Ovary (tissue), 9 donors: ENCODE measurements around the gene KCMF1. TPM values are rescaled to one million over a fixed set of nuclear protein-coding genes. Genes with fewer than 3 reads are reported as not detected.

Experiments
- DNase-seq, 5 donors: peaks; one replicate each; pipeline ENCODE4 v3.0.0-alpha.2; 2019 to 2020
- H3K27ac ChIP-seq, 2 donors: fragments of 200-600 bp; one replicate each; pipeline versions ENCODE4 v1.5.1 to v1.8.0; 2019 to 2022
- H3K27me3 ChIP-seq: fragments of 200-600 bp; one replicate; pipeline ENCODE4 v1.8.0; 2022
- H3K36me3 ChIP-seq: fragments of 200-600 bp; sonication (generic); one replicate; pipeline ENCODE4 v1.5.1; 2019
- H3K4me1 ChIP-seq: one replicate; pipeline ENCODE4 v1.8.1; 2013; ENCODE audit warnings: mild to moderate bottlenecking, moderate library complexity; ENCODE audit not compliant: insufficient read depth
- H3K4me3 ChIP-seq: fragments of 200-600 bp; sonication (generic); one replicate; pipeline ENCODE4 v1.5.1; 2017
- H3K9me3 ChIP-seq, 2 donors: fragments of 200-600 bp in 1 of 2; sonication (generic) in 1 of 2; one replicate each; pipeline versions ENCODE4 v1.5.1 to v1.8.1; 2013 to 2019; ENCODE audit warnings: mild to moderate bottlenecking in 1 of 2, moderate library complexity in 1 of 2
- EP300 ChIP-seq: sonication (generic); formaldehyde crosslinking; IDR thresholded peaks from one replicate; pipeline ENCODE4 v1.6.1; 2017; ENCODE audit warnings: antibody characterized with exemption
- POLR2A ChIP-seq: fragments of 450-650 bp; IDR thresholded peaks from one replicate; pipeline ENCODE4 v1.6.1; 2017; ENCODE audit warnings: antibody characterized with exemption, mild to moderate bottlenecking, moderate library complexity
- WGBS, 3 donors: extraction: QIAGEN DNeasy Blood & Tissue Kit in 1 of 3; methylation state at CpG; one replicate each; pipeline versions ENCODE4 v1.1.5 to v1.1.7; 2013 to 2017; 5-methylcytosine and 5-hydroxymethylcytosine counted together
- intact Hi-C, 4 donors: fragments of 100-400 bp; cut with DNase I; formaldehyde crosslinking; loops; one replicate each; pipeline versions ENCODE4 v1.11.0 to v1.15.1; 2022 to 2023
- polyA plus RNA-seq, 2 donors: library from polyadenylated mRNA; stranded (reverse); fragments of 200-250 nt in 1 of 2; fragments of 350-450 nt in 1 of 2; fragmentation: Illumina TruSeq in 1 of 2; extraction: RNeasy Lipid Tissue Mini Kit (QIAGEN cat#74804) in 1 of 2; gene quantifications; one replicate each; pipeline ENCODE4 v1.2.3, GENCODE V29; 2013 to 2014
- total RNA-seq, 7 donors: library from RNA; depleted of rRNA in 2 of 7; stranded (reverse); fragments of >200 nt in 2 of 7; fragmentation: NEBNext Ultra II Directional in 3 of 7; extraction: Animal tissue kit (Norgen Biotek cat#: 25700) in 3 of 7; gene quantifications; one replicate each; pipeline versions ENCODE4 v1.1.0 to v1.2.4, GENCODE V29; 2016 to 2023
- TF ChIP-seq, protein P1 (sequence below), 3 donors: fragments of 450-650 bp in 2 of 3; fragments of 200-600 bp in 1 of 3; IDR thresholded peaks; one replicate each; pipeline versions ENCODE4 v1.5.1 to v1.8.0; 2016 to 2022; ENCODE audit warnings: antibody characterized with exemption in 3 of 3, mild to moderate bottlenecking in 1 of 3
- donor health status: DM: no; HTN: no; CAD: no; lungs with moderate emphysema.
- donor health status: DM: no; HTN: no; CAD: no.
- donor health status: Bipolar disorder and iron deficiency.
- donor health status: DM: yes; HTN: yes; CAD: no.
- donor health status: DM: no; HTN: no; CAD: no.
- donor health status: DM: yes; HTN: yes; CAD: no.

Gene KCMF1
- total and polyA plus RNA-seq, 9 donors: 21.9 to 58.7 (median 53.3) TPM

DNA sequence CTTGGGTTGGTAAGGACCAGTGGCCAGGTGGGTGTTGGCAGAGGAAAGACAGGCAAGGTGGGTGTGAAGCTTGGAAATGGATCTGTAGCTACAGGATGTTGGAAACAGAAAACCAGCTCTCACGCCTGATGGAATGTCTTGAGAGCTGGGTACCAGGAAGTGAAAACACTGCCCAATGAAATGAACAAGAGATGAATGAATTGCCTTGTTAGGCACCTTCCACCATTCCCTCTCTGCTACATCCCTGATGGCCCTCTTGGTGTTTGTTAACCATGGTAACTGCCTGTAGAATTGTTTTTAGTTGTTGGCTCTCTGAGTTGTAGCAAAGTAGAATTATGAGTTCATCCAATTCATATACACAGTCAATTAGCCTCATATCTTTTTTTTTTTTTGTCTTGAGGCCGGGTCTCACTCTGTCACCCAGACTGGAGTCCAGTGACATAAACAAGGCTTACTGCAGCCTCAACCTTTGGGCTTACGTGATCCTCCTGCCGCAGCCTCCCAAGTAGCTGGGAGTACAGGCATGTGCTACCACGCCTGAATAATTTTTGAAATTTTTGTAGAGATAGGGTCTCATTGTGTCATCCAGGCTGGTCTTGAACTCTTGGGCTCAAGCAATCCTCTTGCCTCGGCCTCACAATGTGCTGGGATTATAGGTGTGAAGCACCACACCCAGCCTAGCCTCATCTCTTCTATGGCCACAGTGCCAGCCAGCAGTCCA lies 9.5 kb downstream of the KCMF1 start:
- 93 to 94% (median 94%) methylated on average over 6 of the region's 6 CpGs for WGBS, 3 donors
- H3K4me1 ChIP-seq: peaks cover 5% of the 10 kb centered on the region
- H3K36me3 ChIP-seq: no peaks in the 10 kb centered on the region
- H3K27me3 ChIP-seq: no peaks in the 10 kb centered on the region
- H3K4me3 ChIP-seq: no peak overlapping the region
- no peak overlapping the region for H3K27ac ChIP-seq
- H3K9me3 ChIP-seq: no peaks in the 10 kb centered on the region
- no peak for DNase-seq
- intact Hi-C loops: no loop called here
- TF ChIP-seq, protein P1, sequence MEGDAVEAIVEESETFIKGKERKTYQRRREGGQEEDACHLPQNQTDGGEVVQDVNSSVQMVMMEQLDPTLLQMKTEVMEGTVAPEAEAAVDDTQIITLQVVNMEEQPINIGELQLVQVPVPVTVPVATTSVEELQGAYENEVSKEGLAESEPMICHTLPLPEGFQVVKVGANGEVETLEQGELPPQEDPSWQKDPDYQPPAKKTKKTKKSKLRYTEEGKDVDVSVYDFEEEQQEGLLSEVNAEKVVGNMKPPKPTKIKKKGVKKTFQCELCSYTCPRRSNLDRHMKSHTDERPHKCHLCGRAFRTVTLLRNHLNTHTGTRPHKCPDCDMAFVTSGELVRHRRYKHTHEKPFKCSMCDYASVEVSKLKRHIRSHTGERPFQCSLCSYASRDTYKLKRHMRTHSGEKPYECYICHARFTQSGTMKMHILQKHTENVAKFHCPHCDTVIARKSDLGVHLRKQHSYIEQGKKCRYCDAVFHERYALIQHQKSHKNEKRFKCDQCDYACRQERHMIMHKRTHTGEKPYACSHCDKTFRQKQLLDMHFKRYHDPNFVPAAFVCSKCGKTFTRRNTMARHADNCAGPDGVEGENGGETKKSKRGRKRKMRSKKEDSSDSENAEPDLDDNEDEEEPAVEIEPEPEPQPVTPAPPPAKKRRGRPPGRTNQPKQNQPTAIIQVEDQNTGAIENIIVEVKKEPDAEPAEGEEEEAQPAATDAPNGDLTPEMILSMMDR (IDR thresholded peaks at IDR 0.05): no peak
- TF ChIP-seq EP300 (no peak), POLR2A (no peak)

DNA sequence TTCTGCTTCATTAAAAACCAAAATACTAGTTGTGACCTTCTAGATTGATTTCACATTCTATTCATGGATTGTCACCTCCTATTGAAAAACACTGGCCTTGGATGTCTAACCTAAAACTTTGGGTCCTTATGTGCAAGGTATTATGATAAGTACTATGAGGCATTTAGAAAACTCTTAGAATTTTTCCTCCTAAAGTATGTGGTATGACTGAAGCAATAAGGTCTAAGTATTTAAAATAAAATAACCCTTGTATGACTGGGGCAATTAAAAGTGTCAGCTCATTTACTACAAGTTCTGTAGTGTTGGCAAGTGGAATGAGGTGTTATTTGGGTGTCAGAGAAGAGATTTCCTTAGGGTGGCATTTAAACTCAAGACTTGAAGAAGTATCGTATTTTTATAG lies 15.1 kb downstream of the KCMF1 start:
- no peak for DNase-seq
- Histone ChIP-seq H3K9me3 (no peaks in the 10 kb centered on the region), H3K4me1 (peaks cover 18% of the 10 kb centered on the region), H3K4me3 (no peak overlapping the region), H3K36me3 (no peaks in the 10 kb centered on the region), H3K27me3 (no peaks in the 10 kb centered on the region), H3K27ac (no peak overlapping the region)
- TF ChIP-seq, protein P1 (IDR thresholded peaks at IDR 0.05): no peak
- no peak for TF ChIP-seq POLR2A
- TF ChIP-seq EP300: no peak
- WGBS, 3 donors: 91 to 100% (median 94%) methylated on average over 1 of the region's 1 CpG
- intact Hi-C loops: no loop called here

DNA sequence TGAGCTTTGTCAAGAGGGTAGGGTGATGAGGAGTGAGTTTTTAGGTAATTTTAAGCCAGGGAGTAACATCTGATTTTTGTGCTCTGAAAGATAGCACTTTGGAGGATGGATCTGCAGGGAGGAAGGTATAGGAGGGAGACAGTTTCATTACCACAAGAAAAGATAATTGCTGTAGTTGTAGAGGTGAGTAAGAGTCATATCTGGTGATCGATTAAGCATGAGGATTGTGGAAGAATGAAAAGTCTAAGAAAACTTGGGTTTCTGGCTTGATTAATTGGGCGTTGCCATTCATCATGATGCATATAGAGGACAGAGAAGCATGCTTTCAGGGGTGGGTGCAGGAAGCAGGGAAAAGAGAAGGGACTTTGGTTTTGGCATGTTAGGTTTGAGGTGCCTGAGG lies 18.5 kb downstream of the KCMF1 start:
- no peak overlapping the region for H3K4me3 ChIP-seq
- intact Hi-C loops: no loop called here
- no peak for DNase-seq
- WGBS, 3 donors: 90 to 92% (median 91%) methylated on average over 2 of the region's 2 CpGs
- TF ChIP-seq, protein P1 (IDR thresholded peaks at IDR 0.05): no peak
- TF ChIP-seq POLR2A: no peak
- TF ChIP-seq EP300: no peak
- H3K36me3 ChIP-seq: no peaks in the 10 kb centered on the region
- no peaks in the 10 kb centered on the region for H3K27me3 ChIP-seq
- H3K9me3 ChIP-seq: no peaks in the 10 kb centered on the region
- peaks cover 19% of the 10 kb centered on the region for H3K4me1 ChIP-seq
- no peak overlapping the region for H3K27ac ChIP-seq

DNA sequence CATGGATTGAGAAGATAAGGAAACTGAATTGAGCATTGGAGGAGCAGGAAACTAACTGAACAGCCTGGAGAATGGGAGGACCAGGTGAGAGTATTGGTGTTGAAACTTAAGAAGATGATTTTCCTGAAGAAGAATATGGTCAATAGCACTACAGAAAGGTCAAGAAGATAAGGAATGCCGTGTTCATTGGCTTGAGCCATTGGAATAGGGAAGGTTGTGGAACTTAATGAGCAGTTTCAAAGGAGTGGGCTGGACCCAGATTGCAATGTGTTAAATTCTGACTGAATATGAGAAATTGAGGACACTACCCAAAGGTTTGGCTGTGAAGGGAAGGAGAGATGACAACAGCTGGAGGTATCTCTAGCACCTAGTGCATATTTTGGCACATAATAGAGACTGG lies 19.0 kb downstream of the KCMF1 start:
- no peak for DNase-seq
- Histone ChIP-seq H3K4me1 (peaks cover 18% of the 10 kb centered on the region), H3K36me3 (no peaks in the 10 kb centered on the region), H3K27ac (no peak overlapping the region), H3K9me3 (no peaks in the 10 kb centered on the region), H3K4me3 (no peak overlapping the region), H3K27me3 (no peaks in the 10 kb centered on the region)
- intact Hi-C loops: no loop called here
- WGBS, 3 donors: 65 to 69% (median 66%) methylated on average over 1 of the region's 1 CpG
- TF ChIP-seq EP300 (no peak), POLR2A (no peak)
- TF ChIP-seq, protein P1 (IDR thresholded peaks at IDR 0.05): no peak
